ENCODE data around the gene FLT3LG. TPM values are rescaled to one million over a fixed set of nuclear protein-coding genes. Genes with fewer than 3 reads are reported as not detected.

Gene FLT3LG
- total RNA-seq, 1 donor from 2014 or later: 3.0 TPM

DNA sequence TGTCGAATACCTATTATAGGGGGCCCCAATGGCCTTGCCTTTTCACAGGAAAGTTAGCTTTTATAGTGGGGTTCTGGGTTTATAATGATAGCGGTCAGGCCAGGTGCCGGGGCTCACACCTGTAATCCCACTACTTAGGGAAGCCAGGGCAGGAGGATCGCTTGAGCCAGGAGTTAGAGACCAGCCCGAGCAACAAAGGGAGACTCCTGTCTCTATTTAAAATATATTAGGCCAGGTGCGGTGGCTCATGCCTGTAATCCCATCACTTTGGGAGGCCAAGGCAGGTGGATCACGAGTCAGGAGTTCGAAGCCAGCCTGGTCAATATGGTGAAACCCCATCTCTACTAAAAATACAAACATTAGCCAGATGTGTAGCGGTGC, 29.6 kb downstream of the FLT3LG start:
- DNase-seq (ENCODE audit: low read depth): no peak
- no peak overlapping the region for H3K4me3 ChIP-seq (ENCODE audit: low read depth, low read length)
- H3K36me3 ChIP-seq (ENCODE audit: control insufficient read depth, insufficient read depth, low read length): peaks cover 2% of the 10 kb centered on the region
- TF ChIP-seq, protein P1, sequence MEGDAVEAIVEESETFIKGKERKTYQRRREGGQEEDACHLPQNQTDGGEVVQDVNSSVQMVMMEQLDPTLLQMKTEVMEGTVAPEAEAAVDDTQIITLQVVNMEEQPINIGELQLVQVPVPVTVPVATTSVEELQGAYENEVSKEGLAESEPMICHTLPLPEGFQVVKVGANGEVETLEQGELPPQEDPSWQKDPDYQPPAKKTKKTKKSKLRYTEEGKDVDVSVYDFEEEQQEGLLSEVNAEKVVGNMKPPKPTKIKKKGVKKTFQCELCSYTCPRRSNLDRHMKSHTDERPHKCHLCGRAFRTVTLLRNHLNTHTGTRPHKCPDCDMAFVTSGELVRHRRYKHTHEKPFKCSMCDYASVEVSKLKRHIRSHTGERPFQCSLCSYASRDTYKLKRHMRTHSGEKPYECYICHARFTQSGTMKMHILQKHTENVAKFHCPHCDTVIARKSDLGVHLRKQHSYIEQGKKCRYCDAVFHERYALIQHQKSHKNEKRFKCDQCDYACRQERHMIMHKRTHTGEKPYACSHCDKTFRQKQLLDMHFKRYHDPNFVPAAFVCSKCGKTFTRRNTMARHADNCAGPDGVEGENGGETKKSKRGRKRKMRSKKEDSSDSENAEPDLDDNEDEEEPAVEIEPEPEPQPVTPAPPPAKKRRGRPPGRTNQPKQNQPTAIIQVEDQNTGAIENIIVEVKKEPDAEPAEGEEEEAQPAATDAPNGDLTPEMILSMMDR (IDR thresholded peaks at IDR 0.05; ENCODE audit: insufficient read depth, low read length, poor library complexity, severe bottlenecking): no peak
- H3K27me3 ChIP-seq (ENCODE audit: control insufficient read depth, insufficient read depth, low read length): no peaks in the 10 kb centered on the region

DNA sequence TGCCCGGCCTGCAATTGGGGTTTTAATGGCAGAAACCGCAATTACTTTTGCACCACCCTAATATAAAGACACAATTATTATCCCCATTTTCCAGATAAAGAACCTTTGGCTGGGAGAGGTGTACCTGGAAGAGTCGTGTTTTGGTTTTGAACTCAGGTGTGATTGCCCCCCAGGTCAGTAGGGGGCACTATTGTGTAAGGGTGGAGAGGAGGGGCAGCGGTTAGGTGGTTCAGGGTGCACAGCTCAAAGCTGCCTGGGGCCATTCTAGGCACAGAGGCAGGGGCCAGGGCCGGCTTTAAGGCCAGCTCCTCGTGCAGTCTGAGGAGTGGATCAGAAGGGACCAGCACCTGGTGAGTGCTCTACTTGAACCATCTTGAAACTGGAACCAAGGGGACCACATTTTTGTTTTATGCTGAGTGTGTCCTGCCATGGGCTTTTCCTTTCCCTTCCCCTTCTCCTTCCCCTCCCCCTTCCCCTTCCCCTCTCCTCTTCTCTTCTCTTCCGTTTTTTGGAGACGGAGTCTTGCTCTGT, 32.6 kb downstream of the FLT3LG start:
- no peak for DNase-seq (ENCODE audit: low read depth)
- Histone ChIP-seq H3K4me3 (ENCODE audit: low read depth, low read length) (no peak overlapping the region), H3K36me3 (ENCODE audit: control insufficient read depth, insufficient read depth, low read length) (no peaks in the 10 kb centered on the region), H3K27me3 (ENCODE audit: control insufficient read depth, insufficient read depth, low read length) (no peaks in the 10 kb centered on the region)
- TF ChIP-seq, protein P1 (IDR thresholded peaks at IDR 0.05; ENCODE audit: insufficient read depth, low read length, poor library complexity, severe bottlenecking): peak; percentile 84

DNA sequence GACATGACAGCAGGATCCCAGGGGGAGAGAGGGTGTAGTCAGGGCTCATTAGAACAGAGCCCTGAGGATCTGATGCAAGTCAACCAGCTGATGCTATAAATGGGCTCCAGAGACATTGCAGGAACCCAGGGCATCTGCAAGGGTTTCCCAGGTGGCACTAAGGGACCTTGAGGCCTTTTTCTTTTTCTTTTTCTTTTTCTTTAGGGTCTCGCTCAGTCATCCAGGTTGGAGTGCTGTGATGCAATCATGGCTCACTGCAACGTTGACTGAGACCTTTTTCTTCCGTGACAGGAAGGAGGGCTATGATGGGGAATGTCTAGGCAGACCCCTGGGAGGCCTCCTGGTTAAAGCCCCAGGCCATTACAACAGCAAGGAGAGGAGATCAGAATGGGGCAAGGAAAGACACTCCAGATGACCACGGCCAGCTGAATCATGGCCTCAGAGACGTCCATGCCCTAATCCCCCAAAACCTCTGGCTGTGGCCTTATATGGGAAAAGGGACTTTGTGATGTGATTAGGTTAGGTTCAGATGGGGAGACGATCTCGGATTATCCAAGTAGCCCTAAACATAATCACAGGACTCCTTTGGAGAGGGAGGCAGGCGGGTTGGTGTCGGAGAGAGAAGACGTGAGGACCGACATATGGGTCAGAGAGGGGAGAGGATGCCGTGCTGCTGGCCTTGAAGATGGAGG, 33.9 kb downstream of the FLT3LG start:
- Histone ChIP-seq H3K4me3 (ENCODE audit: low read depth, low read length) (no peak overlapping the region), H3K36me3 (ENCODE audit: control insufficient read depth, insufficient read depth, low read length) (no peaks in the 10 kb centered on the region), H3K27me3 (ENCODE audit: control insufficient read depth, insufficient read depth, low read length) (no peaks in the 10 kb centered on the region)
- TF ChIP-seq, protein P1 (IDR thresholded peaks at IDR 0.05; ENCODE audit: insufficient read depth, low read length, poor library complexity, severe bottlenecking): no peak
- DNase-seq (ENCODE audit: low read depth): no peak

DNA sequence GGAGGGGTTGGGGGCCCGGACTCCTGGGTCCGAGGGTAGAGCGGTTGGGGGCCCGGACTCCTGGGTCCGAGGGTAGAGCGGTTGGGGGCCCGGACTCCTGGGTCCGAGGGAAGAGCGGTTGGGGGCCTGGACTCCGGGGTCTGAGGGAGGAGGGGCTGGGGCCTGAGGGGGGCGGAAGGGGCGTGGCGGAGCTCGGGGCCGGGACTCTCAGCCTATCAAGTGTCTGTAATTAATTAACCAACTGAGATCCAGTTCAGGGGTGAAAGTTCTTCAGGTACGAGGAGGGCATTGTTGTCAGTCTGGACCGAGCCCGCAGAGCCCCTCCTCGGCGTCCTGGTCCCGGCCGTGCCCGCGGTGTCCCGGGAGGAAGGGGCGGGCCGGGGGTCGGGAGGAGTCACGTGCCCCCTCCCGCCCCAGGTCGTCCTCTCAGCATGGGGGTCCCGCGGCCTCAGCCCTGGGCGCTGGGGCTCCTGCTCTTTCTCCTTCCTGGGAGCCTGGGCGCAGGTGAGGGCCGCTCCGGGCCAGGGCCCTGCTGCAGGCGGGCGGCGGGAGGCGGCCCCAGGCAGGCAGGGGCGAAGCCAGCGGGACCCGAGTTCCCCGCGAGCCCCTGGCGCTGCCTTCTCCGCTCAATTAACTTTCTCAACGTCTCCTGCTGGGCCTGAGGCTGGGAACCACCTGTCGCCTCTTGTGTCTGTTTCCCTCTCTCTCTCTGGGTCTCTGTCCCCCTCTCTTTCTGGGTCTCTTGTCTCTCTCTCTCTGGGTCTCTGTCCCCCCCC, 39.1 kb downstream of the FLT3LG start:
- Histone ChIP-seq H3K27me3 (ENCODE audit: control insufficient read depth, insufficient read depth, low read length) (no peaks in the 10 kb centered on the region), H3K36me3 (ENCODE audit: control insufficient read depth, insufficient read depth, low read length) (no peaks in the 10 kb centered on the region), H3K4me3 (ENCODE audit: low read depth, low read length) (peak overlapping the region; percentile 63)
- no peak for DNase-seq (ENCODE audit: low read depth)
- TF ChIP-seq, protein P1 (IDR thresholded peaks at IDR 0.05; ENCODE audit: insufficient read depth, low read length, poor library complexity, severe bottlenecking): no peak

DNA sequence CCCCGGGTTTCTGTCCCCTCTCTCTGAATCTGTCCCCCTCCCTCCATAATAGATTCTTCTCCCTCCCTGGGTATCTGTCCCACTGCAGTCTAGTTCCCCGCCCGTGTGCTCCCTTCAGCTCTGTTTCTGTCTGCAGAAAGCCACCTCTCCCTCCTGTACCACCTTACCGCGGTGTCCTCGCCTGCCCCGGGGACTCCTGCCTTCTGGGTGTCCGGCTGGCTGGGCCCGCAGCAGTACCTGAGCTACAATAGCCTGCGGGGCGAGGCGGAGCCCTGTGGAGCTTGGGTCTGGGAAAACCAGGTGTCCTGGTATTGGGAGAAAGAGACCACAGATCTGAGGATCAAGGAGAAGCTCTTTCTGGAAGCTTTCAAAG, 39.7 kb downstream of the FLT3LG start:
- H3K27me3 ChIP-seq (ENCODE audit: control insufficient read depth, insufficient read depth, low read length): no peaks in the 10 kb centered on the region

More for the DNA sequence above, 39.7 kb downstream of the FLT3LG start:
- H3K36me3 ChIP-seq (ENCODE audit: control insufficient read depth, insufficient read depth, low read length): no peaks in the 10 kb centered on the region
- no peak for DNase-seq (ENCODE audit: low read depth)
- peak overlapping the region; percentile 63 for H3K4me3 ChIP-seq (ENCODE audit: low read depth, low read length)
- TF ChIP-seq, protein P1 (IDR thresholded peaks at IDR 0.05; ENCODE audit: insufficient read depth, low read length, poor library complexity, severe bottlenecking): no peak
